ENCODE results near the gene CC2D2B.

GRCh38 chr10:95906677-95907455, 909 bp upstream of the CC2D2B start:
- no peak for TF ChIP-seq POLR2A (IDR thresholded peaks at IDR 0.05; ENCODE audit: low read depth, low read length)
- TF ChIP-seq POLR2AphosphoS5 (IDR thresholded peaks at IDR 0.05; ENCODE audit: low read depth, low read length): no peak
- TF ChIP-seq SPI1 (IDR thresholded peaks at IDR 0.05; ENCODE audit: low read depth, low read length): no peak
- no peak for TF ChIP-seq TAF1 (IDR thresholded peaks at IDR 0.05; ENCODE audit: low read depth, low read length)
